ENCODE measurements around the gene GTPBP1.

GTPBP1 gene

DNA sequence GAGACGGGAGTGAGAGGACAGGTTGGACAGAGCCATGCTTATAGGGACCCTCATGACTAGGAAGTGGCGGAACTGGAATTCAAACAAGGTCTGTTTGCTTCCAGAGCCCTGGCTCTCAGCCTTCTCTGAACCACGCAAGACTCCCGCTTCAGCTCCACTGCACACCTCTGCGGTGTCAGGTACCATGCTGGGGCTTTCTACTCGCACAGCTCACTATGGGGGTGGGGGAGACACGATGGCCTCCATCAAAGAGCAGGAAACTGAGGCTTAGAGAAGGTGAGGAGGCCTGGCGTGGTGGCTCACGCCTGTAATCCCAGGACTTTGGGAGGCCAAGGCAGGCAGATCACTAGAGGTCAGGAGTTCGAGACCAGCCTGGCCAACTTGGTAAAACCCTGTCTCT is 35.8 kb downstream of the GTPBP1 start:
- Histone ChIP-seq H3K27ac (ENCODE audit: low read depth, low read length) (no peak overlapping the region), H3K4me1 (ENCODE audit: control insufficient read depth, low read length) (no peaks in the 10 kb centered on the region), H4K20me1 (ENCODE audit: control insufficient read depth, insufficient read depth, low read depth, low read length) (no peaks in the 10 kb centered on the region), H3K4me2 (ENCODE audit: low read length) (no peak overlapping the region), H3K79me2 (ENCODE audit: control insufficient read depth, low read length) (no peaks in the 10 kb centered on the region), H3K9me3 (ENCODE audit: control insufficient read depth, insufficient read depth, low read length) (no peaks in the 10 kb centered on the region), H3K4me3 (ENCODE audit: low read length) (no peak overlapping the region), H3K36me3 (ENCODE audit: control insufficient read depth, low read length) (peaks cover 95% of the 10 kb centered on the region), H3K27me3 (ENCODE audit: control insufficient read depth, low read length) (no peaks in the 10 kb centered on the region), H3K9me2 (replicated peaks; ENCODE audit: control insufficient read depth, low read length) (no peaks in the 10 kb centered on the region), H3F3A (ENCODE audit: control insufficient read depth, insufficient read depth) (no peaks in the 10 kb centered on the region)
- TF ChIP-seq, protein P1, sequence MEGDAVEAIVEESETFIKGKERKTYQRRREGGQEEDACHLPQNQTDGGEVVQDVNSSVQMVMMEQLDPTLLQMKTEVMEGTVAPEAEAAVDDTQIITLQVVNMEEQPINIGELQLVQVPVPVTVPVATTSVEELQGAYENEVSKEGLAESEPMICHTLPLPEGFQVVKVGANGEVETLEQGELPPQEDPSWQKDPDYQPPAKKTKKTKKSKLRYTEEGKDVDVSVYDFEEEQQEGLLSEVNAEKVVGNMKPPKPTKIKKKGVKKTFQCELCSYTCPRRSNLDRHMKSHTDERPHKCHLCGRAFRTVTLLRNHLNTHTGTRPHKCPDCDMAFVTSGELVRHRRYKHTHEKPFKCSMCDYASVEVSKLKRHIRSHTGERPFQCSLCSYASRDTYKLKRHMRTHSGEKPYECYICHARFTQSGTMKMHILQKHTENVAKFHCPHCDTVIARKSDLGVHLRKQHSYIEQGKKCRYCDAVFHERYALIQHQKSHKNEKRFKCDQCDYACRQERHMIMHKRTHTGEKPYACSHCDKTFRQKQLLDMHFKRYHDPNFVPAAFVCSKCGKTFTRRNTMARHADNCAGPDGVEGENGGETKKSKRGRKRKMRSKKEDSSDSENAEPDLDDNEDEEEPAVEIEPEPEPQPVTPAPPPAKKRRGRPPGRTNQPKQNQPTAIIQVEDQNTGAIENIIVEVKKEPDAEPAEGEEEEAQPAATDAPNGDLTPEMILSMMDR (IDR thresholded peaks at IDR 0.05; ENCODE audit: low read depth, low read length, poor library complexity, severe bottlenecking), result no peak
- no peak for TF ChIP-seq EZH2phosphoT487 (IDR thresholded peaks at IDR 0.05; ENCODE audit: borderline replicate concordance, low read length)

DNA sequence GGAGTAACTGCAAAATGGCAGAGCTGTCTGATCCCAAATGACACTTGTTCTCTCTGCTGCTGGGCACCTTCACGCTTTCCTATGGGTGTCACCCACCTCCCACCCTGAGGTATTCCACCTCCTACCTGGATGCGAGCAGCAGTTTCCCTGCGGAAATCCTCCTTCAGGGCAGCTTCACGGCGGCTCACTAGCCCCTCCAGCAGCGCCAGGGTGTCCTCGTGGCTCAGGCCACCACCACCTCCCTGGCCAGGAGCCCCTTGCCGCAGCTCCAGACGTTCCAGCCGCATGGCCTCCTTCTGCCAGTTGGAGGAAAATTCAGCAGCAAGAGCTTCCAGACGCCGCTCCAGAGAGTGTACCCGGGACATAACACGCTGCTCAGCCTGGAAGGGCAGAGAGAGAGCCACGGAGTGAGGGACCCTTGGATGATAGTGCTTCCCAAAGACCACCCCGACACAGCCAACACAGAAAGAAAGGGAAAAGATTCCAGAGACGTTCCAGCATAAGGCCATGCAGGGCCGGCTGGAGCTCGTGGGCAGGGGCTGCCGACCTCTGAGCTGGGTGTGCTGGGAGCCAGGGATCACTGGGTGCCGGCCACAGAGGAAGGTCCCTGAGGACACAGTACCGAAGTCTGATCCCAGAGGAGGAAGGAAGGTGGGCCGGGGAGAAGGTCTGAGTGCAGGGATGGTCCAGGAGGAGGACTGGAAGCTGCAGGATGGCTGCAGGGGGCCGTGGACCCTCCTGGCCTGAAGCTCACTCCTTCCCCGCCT is 36.6 kb downstream of the GTPBP1 start:
- no peak for TF ChIP-seq EZH2phosphoT487 (IDR thresholded peaks at IDR 0.05; ENCODE audit: borderline replicate concordance, low read length)
- TF ChIP-seq, protein P1 (IDR thresholded peaks at IDR 0.05; ENCODE audit: low read depth, low read length, poor library complexity, severe bottlenecking), result no peak
- Histone ChIP-seq H3K4me1 (ENCODE audit: control insufficient read depth, low read length) (no peaks in the 10 kb centered on the region), H3K27ac (ENCODE audit: low read depth, low read length) (no peak overlapping the region), H3K79me2 (ENCODE audit: control insufficient read depth, low read length) (no peaks in the 10 kb centered on the region), H4K20me1 (ENCODE audit: control insufficient read depth, insufficient read depth, low read depth, low read length) (no peaks in the 10 kb centered on the region), H3K36me3 (ENCODE audit: control insufficient read depth, low read length) (peaks cover 88% of the 10 kb centered on the region), H3F3A (ENCODE audit: control insufficient read depth, insufficient read depth) (0 out of 2 replicates have a peak, but pooled peaks cover 2% of the 10 kb centered on the region), H3K4me2 (ENCODE audit: low read length) (no peak overlapping the region), H3K9me3 (ENCODE audit: control insufficient read depth, insufficient read depth, low read length) (no peaks in the 10 kb centered on the region), H3K27me3 (ENCODE audit: control insufficient read depth, low read length) (no peaks in the 10 kb centered on the region), H3K4me3 (ENCODE audit: low read length) (no peak overlapping the region), H3K9me2 (replicated peaks; ENCODE audit: control insufficient read depth, low read length) (no peaks in the 10 kb centered on the region)

DNA sequence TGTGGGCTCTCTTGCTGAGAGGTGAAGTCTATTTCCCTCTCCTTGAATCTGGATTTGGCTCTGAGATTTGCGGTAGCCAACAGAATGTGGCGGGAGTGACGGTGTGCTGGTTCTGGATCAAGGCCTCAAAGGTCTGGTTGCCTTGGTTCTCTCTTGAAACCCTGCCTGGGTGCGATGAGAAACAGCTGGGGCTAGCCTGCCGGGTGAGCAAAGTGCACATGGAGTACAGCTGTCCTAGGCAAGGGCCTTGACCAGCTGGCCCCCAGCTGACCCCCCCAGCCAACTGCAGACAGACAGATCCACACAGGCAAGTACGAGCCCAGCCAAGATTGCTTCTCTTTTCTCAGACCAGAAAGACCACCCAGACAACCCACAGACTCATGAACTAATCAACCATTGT is 39.2 kb downstream of the GTPBP1 start:
- H3K4me1 ChIP-seq (ENCODE audit: control insufficient read depth, low read length), result peaks cover 7% of the 10 kb centered on the region; the same call in 1 of the 2 replicates
- H3K27me3 ChIP-seq (ENCODE audit: control insufficient read depth, low read length), result no peaks in the 10 kb centered on the region
- H3F3A ChIP-seq (ENCODE audit: control insufficient read depth, insufficient read depth), result 0 out of 2 replicates have a peak, but pooled peaks cover 3% of the 10 kb centered on the region
- H3K79me2 ChIP-seq (ENCODE audit: control insufficient read depth, low read length), result no peaks in the 10 kb centered on the region
- no peak overlapping the region for H3K27ac ChIP-seq (ENCODE audit: low read depth, low read length)
- no peaks in the 10 kb centered on the region for H3K9me2 ChIP-seq (replicated peaks; ENCODE audit: control insufficient read depth, low read length)
- no peaks in the 10 kb centered on the region for H4K20me1 ChIP-seq (ENCODE audit: control insufficient read depth, insufficient read depth, low read depth, low read length)
- no peak overlapping the region for H3K4me2 ChIP-seq (ENCODE audit: low read length)
- H3K4me3 ChIP-seq (ENCODE audit: low read length), result no peak overlapping the region
- no peak for TF ChIP-seq EZH2phosphoT487 (IDR thresholded peaks at IDR 0.05; ENCODE audit: borderline replicate concordance, low read length)
- TF ChIP-seq, protein P1 (IDR thresholded peaks at IDR 0.05; ENCODE audit: low read depth, low read length, poor library complexity, severe bottlenecking), result no peak
- H3K9me3 ChIP-seq (ENCODE audit: control insufficient read depth, insufficient read depth, low read length), result no peaks in the 10 kb centered on the region
- H3K36me3 ChIP-seq (ENCODE audit: control insufficient read depth, low read length), result peaks cover 87% of the 10 kb centered on the region
